HG03175 (cell line): ENCODE measurements around the gene CTSC.
"Not testable (repeated sequence)": the region's sequence is repeated elsewhere in the genome, so short reads cannot be mapped to it uniquely, and the experiment has no call there.

Experiments
- ATAC-seq: cut with Tn5 transposase; IDR thresholded peaks from one replicate; pipeline ENCODE4 v1.9.1; 2021; ENCODE audit warnings: mild to moderate bottlenecking, moderate library complexity; ENCODE audit not compliant: unreplicated experiment

Gene CTSC

GRCh38 chr11:88353386-88353785 lies 15.8 kb upstream of the CTSC start:
- ATAC-seq, result no peak

GRCh38 chr11:88352139-88352538 lies 14.6 kb upstream of the CTSC start:
- no peak for ATAC-seq

DNA sequence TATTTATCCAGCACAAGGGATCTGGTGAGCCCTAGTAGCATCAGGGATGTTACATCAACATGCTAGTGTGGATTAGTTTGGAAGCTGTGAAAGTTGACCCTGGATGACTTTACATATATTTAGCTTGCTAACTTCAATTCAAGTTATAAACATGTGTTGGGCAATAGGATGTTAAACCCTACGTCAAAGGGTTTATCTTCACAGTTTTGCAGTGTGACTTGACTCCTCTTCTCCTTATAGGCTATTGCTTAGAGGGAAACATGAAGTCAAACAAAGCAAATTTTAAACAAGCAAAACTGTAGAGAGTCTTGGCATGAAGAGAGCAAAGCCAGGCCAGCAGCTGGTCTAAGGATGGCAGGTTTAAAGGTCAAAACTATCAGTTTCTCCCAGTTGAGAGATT lies 11.3 kb upstream of the CTSC start:
- no peak for ATAC-seq

DNA sequence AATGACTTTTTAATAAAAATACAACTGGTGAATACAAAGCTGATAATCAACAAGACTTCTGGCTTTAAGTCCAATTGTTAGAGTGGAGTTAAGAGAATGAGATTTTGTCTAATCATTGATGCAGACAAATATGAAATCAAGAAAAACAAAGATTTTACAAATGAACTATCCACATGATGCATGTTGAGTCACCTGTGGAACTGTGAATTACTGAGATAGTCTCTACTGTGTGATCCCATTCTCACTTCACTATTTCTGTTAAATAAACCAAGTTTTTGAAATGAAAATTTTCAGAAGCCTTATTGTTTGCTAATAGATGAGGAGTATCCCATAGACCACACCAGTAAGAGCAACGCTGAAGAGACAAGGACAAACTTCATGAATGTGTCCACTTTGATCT lies 8.4 kb upstream of the CTSC start:
- ATAC-seq, result no peak

- no peak for ATAC-seq
These were observed 7.9 kb upstream of the CTSC start for GRCh38 chr11:88345408-88345807.

- ATAC-seq, result no peak
These were observed 7.3 kb upstream of the CTSC start for GRCh38 chr11:88344869-88345268.

DNA sequence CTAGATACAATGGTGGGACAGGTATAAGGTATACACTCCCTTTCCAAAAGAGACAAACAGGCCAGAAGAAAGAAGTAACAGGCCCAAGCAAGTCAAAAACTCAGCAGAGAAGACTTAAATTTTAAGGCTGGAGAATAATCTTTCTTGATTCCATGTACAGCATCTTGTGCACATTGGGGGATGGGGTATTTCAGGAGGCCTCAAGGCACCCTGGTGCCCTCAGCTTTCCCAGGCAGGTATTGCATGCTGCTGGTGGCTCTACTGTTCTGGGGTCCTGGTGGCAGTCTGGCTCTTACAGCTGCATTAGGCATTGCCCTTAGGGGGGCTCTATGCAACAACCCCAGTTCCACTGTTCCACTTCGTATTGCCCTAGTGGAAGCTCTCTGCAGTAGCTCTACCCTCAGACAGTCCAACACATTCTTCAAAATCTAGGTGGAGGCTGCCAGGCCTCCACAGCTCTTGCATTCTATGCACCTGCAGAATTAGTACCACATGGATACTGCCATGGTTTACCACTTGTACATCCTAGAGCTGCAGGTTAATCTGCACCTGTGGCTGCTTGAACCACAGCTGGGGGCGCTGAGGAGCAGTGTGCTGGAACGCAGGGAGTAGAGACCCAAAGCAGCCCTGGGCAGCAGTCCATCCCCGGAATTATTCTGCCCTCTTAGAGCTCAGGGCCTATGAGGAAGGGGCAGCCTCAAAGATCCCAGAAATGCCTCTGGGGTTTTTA lies 4.2 kb upstream of the CTSC start:
- ATAC-seq, result no peak

DNA sequence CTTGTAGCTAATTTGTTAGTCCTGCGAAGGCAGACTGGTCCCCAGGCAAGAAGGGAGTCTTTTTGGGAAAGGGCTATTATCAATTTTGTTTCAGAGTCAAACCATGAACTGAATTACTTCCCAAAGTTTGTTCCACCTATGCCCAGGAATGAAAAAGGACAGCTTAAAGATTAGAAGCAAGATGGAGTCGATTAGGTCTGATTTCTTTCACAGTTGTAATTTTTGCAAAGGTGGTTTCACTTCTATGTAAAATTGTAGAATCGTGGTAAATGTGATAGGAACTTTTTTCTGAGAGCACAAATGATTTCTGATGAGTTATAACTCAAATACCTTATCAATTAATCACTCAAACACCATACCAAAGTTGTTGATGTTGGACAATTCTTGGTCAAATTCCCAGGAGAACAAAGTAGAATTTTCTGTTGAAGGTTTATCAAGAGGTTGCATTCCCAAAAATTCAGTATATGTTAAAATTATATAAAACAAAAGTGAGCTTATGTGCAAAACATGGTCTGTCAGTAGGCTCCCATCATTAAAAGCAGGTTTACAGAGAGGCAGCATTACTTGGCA lies 2.9 kb upstream of the CTSC start:
- ATAC-seq, result no peak

DNA sequence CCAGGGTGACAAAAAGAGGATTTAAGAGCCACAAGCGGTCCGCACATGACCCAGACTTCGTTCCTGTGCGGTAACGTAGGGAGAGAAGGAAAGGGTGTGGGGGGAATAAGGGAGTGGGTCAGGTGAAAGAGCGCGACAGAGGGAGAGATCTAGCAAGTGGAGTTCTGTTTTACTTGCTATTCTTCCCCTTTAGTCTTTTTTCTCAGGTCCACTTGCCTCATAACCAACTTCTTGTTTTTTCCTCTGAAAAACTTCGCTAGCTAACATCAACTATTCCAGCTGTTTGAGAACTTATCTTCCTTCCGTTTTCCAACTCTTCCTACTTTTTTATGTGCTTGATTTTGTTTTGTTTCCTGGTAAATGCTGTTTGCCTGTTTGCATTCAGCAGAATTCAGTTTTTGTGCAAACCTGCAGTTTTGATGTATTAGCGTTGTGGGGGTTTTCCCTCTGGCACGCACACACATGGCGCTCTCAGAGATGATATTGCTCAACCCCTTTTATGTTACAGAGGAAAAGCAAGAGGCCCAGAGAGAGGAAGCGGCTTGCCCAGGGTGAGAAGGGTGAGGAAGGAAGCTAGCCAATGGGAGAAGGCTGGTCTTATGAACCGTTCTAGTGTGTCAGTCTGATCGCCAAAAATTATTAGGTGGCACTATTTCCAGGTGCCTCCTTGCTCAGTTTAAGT lies 592 bp upstream of the CTSC start:
- peak; percentile 40 for ATAC-seq

GRCh38 chr11:88335284-88335683 lies 2.3 kb downstream of the CTSC start:
- ATAC-seq, result no peak

GRCh38 chr11:88333862-88334261 lies 3.7 kb downstream of the CTSC start:
- no peak for ATAC-seq

GRCh38 chr11:88332851-88333250 lies 4.7 kb downstream of the CTSC start:
- no peak for ATAC-seq

DNA sequence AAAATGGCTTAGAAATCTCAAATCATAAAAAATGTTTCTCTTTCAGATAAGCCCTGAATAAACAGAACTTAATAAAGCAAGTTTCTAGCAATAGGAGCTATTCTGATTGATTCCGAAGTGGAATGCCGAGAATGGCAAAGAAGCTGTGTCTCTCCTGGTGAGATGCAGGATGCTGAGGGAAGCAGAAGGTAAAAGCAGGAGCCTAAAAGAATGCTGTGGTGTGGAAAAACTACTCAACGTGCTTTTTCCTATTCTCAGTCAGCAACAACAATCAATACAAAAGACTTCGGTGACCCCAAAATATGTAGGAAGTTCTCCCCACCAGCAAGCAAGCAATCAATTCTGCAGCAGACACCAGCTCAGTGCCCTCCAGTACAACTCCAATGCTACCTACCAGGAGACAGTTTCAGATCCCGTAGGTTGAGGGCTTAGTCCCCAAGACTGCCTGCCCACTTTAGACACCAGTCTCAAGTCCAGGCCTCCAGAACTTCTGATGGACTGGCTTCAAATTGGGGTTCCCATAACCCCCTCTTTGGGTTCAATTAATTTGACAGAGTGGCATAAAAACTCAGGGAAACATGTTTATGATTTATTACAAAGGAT lies 6.6 kb downstream of the CTSC start:
- no peak for ATAC-seq

- no peak for ATAC-seq
These were observed 7.8 kb downstream of the CTSC start for GRCh38 chr11:88329563-88330250.

DNA sequence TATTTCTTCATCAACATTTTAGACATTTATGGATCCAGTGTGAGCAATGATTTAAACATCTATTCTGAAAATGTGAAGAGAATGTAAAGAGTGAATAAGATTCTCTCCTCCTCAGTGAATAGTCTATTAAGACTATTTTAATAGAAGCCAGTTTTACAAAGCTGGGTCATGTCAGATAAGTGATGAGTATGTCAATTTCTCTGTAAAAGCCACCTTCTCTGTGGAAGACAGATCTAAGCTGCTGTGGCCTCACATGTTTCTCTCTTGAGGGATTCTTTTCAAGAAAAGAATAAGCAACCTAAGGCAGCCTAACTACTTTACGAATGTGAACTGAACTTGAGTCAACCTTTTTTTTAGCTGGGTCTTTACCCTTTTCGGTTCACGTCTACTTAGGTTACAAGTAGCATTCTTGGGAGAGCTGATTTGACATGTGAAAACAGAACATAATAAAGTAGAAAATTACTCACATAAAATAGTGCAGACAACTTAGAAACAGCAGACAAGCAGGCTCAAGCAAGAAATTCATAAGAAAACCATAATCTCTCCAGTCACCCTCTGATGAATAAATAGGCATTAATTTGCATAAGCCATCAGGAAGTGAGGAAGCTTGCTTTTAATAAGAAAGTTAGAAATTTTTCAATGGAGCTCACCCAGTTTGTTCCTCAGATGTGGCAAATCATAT lies 9.9 kb downstream of the CTSC start:
- peak; percentile 34 for ATAC-seq

- ATAC-seq, result peak; percentile 70
These were observed 10.5 kb downstream of the CTSC start for GRCh38 chr11:88327061-88327460.

- no peak for ATAC-seq
These were observed 11.4 kb downstream of the CTSC start for GRCh38 chr11:88326099-88326498.

DNA sequence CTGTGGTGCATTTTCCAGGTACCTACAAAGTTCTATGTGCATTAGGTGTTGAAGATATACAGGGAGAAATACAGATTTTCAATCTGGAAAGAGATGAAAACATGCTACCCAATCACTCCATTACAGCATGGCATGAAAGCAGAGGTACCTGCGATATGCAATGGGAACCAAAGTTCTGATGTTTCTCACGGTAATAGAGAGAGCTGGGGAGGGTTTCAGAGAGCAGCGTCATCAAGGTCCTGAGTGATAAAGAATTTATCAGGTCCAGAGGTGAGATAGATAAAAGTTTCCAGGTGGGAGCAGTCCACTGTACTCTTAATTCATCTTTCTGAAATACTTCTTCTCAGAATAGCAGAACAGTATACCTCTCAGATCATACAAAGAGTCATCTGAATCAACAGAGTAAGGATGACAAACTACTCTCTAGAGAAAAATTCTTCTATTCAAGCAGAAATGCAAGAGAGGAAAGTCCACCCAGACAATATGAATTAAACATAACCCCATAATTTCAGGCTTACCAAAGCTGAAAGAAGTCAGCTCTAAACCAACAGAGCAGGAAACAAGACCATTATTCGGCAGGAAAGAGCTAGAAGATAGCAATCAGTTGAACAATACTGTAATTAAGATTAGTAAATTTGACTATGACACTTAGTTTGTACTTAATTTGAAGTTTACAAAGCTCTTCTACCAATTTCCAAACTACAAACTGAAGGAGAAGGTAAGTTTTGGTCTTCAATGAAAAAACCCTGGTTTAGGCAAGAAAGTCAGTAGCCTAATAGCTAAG lies 12.8 kb downstream of the CTSC start:
- no peak for ATAC-seq

DNA sequence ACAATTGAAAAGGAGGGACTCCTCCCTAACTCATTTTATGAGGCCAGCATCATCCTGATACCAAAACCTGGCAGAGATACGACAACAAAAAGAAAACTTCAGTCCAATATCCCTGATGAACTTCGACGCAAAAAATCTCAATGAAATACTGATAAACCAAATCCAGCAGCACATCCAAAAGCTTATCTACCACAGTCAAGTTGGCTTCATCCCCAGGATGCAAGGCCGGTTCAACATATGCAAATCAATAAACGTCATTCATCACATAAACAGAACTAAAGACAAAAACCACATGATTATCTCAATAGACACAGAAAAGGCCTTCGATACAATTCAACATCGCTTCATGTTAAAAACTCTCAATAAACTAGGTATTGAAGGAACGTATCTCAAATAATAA lies 14.7 kb downstream of the CTSC start:
- ATAC-seq, result not testable (repeated sequence)

GRCh38 chr11:88321412-88321811 lies 16.1 kb downstream of the CTSC start:
- ATAC-seq, result not testable (repeated sequence)
